HuH-7 (cell line): ENCODE measurements around the gene TSNAX.
"Not testable (repeated sequence)": the region's sequence is repeated elsewhere in the genome, so short reads cannot be mapped to it uniquely, and the experiment has no call there.

Experiments
- DNase-seq: peaks from one replicate; pipeline ENCODE4 v3.0.0; 2011; ENCODE audit warnings: low spot score

Gene TSNAX, protein sequence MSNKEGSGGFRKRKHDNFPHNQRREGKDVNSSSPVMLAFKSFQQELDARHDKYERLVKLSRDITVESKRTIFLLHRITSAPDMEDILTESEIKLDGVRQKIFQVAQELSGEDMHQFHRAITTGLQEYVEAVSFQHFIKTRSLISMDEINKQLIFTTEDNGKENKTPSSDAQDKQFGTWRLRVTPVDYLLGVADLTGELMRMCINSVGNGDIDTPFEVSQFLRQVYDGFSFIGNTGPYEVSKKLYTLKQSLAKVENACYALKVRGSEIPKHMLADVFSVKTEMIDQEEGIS

GRCh38 chr1:231528172-231529029 lies at the start of gene TSNAX:
Gene TSNAX (plus strand): TSS chr1:231528669. CDS start chr1:231528811, 142 bp downstream.
- peak; percentile 88 for DNase-seq

- DNase-seq: no peak
Observed at GRCh38 chr1:231478811-231479210, 49.7 kb upstream of the TSNAX start.

GRCh38 chr1:231480008-231480407 lies 48.5 kb upstream of the TSNAX start:
- DNase-seq: no peak

- no peak for DNase-seq
Observed at GRCh38 chr1:231481289-231481688, 47.2 kb upstream of the TSNAX start.

DNA sequence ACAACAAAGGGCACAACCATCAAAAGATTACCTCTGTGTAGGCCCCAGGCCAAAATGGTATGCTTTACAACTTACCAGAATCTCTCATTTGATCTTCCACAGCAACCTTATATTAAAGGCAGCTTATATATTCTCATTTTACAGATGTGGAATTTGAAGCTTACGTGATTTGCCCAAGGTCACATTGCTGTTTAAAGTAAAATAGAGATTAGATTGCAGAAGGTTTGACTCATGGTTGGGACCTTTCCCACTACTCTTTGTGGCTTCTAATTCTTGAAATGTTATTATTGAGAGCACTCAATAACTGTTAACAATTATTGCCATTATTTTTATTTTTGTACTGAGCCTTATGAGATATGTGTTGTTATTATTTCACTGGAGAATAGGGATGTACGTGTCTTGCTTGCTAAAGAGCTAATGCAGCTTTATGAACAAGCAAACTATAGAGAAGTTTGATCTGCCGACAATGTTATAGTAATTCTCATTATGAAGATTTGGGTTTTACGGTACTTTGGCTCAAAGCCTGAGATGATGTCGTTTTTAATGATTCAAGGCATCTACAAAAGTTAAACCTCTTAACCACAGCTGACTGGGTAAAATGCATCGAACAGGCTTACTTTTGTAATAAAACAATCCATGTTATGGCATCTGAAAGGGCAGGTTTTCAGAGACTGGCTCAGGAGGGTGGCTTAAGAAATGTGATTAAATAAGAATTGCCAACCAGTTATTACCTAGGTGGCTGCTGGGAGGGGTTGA lies 43.3 kb upstream of the TSNAX start:
- DNase-seq: no peak

DNA sequence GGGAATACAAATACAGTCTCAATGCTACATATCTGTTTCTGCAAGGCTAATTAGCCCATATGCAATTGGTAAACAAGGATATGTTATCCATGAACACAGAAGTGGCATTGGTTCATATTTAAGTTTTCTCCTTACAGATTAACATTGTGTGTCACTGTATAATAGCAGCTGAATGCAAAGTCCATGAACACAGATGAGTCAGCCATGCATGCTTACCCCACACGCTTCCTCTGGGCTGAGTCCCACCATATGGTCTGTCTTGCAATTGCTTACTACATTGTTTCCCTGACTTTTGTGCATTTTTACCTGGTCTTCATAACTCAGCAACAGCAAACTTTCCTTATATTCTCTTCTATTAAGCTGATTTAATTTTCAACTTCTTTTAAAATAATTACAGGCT lies 41.5 kb upstream of the TSNAX start:
- no peak for DNase-seq

DNA sequence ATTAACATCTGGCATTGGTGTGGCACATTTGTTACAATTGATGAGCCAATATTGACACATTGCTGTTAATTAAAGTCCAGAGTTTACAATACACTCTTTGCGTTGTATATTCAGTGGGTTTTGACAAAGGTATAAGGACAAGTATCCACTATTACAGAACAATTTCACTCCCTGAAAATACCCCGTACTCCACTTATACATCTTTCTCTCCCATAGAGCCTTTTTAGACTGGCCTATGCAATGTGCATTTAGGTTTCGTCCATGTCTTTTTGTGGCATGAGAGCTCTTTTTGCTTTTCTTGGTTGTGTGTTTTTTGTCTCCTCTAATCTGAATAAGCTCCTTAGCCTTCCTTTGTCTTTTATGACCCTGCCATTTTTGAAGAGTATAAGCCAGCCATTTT lies 40.6 kb upstream of the TSNAX start:
- DNase-seq: no peak

DNA sequence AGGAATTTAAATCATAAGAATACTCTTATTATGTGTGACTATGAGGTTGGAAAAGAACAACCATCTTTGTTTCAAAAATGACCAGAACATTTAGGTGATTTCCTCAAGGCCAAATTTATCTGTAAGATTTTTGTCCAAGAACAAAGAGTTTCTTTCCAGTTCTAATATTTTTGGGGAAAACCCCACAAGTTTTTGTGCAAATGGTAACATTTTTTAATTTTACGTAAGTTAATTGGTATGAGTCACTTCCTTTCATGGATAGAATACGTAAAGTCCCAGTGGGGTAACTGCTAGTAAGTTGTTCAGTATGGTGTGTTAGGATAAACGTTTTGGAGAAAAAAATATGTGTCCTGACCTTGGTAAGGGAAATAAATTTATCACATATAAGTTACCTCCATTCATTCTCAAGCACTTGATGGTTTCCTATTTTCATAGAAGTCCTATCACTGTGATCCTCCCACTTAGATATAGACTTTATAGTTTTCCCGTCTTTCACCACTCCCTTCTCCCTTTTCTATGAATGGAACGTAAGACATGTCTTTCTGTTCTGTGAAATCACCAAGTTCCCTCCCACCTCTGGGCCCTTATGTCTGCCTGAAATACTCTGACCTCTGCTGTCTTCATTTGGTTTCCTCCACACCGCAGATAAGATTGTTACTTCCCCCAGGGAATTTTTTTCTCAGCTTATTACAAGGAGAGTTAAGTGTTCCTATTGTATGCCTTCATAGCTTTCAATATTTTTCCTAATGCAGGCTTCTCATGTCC lies 34.9 kb upstream of the TSNAX start:
- DNase-seq: no peak

DNA sequence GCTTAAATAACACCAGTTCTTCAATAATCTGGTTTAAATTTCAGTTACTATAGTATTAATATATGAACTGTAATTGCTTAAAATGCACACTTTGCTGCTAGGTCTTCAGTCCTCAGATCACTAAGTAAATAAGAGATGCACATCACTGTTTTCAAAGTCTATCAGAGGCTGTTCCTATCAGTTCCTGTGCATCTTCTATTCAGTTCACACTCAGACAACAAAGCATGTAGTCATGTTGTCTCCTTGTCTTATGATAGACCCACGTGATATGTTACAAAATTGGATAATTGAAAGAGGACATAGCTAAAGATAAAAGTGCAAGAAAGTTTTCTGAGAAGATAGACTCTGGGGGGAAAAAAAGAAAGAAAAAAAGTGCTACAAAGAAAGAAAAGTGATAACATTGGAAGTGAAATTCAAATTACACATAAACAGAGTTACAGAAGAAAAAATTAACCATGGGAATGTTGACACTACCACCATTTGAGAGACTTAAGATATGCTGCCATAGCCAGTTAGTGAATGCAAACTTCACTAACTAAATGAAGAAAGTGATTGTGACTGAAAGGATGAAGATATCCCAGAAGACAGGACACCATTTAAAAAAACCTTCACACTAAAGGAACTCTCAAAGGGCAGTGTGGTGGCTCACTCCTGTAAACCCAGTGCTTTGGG lies 33.9 kb upstream of the TSNAX start:
- DNase-seq: no peak

DNA sequence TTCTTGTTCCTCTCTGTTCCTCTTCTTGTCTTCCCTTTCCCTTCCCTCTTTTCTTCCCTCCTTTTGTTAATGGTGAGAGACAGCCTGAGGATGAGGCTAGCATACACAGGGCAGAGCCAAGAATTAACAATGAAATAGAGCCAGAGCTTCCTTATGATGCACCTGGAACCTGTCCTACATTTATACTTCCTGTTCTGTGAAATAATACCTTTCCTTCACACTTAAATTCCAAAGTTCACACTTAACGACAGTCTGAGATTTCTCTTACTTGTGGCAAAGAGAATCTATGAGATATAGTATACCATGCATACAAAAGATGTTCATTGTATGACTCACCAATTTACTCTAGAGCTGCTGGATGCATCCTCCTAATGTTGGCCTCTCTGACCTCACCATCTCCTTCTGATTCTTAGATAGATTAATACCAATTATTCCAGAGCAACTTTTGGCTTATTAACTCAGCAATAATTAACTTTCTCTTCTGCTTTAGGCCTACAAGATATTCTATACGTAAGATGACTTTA lies 30.8 kb upstream of the TSNAX start:
- no peak for DNase-seq

- no peak for DNase-seq
Observed at GRCh38 chr1:231499148-231499763, 29.2 kb upstream of the TSNAX start.

GRCh38 chr1:231500666-231501065 lies 27.8 kb upstream of the TSNAX start:
- no peak for DNase-seq

GRCh38 chr1:231503168-231503567 lies 25.3 kb upstream of the TSNAX start:
- not testable (repeated sequence) for DNase-seq

- no peak for DNase-seq
Observed at GRCh38 chr1:231507476-231508355, 20.8 kb upstream of the TSNAX start.

DNA sequence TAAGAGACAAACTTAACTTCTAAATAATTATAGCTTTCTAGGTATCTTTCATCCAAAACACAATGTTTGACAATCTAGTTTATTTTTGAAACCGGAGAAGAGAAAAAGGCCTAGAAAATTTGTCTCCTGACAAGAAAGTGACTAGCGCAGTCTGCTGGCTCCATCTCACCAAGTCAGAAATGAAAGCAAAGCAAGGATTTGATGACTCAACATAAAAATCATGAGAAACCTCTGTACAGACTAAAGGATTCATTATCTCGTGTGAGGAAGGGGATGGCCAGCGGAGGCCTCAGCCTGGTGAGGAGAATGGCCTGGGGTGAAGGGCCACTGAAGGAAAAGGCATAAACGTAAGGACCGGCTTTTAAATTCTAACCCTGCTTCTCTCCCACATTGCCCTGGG lies 20.0 kb upstream of the TSNAX start:
- no peak for DNase-seq

DNA sequence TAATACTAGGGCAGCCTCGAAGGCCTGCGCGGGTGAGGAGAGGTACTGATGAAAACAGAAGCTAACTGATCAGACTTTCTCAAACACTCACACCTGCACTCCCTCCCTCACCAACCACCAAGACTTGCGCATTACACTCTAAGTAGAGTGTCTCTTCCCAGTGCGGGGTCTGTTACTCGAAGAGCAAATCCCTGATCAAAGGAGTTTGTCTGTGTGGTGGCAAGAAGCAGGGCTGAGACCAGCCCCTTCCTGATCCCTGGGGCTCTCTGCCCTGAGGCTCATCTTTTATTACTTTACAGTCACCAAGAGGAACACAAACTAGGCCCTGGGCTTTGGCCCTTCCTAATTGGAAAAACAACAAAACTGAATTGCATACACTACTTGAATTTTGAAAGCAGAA lies 19.5 kb upstream of the TSNAX start:
- no peak for DNase-seq

GRCh38 chr1:231512147-231512698 lies 16.2 kb upstream of the TSNAX start:
- DNase-seq: no peak

- DNase-seq: no peak
Observed at GRCh38 chr1:231515748-231516147, 12.7 kb upstream of the TSNAX start.

DNA sequence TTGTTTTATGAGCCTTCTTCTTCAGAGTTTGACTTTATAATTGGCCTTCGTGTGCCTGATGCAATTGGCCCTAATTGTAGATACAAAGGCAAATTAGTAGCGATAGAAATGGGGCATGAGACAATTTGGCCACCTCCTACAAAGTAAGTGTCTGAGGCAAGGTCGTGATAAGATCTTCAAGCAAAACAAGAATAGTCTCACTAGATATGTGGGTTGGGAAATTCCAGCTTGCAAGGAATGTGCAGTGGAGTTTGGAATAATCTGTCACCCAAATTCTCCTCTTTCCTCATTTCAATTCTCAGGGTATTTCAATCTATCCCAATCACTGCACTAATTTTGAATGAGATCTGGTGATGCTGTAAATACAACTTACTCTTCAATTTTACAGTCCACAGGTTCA lies 11.4 kb upstream of the TSNAX start:
- no peak for DNase-seq
